ENCODE results near the gene DPEP2.
A peak's percentile ranks its signal among the peaks of the same experiment; 100 is the strongest.
"Not testable (repeated sequence)": the region's sequence is repeated elsewhere in the genome, so short reads cannot be mapped to it uniquely, and the experiment has no call there.

DPEP2 gene

DNA sequence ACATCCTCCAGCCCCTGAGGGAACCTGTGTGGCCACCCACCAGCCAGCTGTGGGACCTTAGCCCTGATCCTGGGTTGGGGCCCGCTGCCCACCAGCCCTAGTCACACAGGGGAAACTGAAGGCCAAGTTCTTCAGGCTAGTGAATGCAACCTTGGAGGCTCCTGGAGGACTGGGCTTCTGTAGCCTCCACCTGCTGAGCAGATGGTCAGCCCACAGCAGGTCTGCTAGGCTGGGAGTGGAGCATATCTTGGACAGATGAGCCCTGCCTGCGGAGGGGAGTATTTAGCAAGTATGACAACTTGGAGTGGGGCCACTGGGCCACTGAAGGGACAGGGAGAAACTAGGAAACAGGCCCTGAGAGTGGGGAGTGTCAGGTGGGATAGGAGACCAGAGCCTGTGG, 23.1 kb downstream of the DPEP2 start:
- no peak overlapping the region for H3K27ac Mint-ChIP-seq
- no peaks in the 10 kb centered on the region for H3K4me1 Mint-ChIP-seq (ENCODE audit: low read depth)
- no peak overlapping the region for H3K4me3 Mint-ChIP-seq
- no peak for DNase-seq (ENCODE audit: low spot score)
- no peaks in the 10 kb centered on the region for H3K36me3 Mint-ChIP-seq (ENCODE audit: low read depth)
- H3K9me3 Mint-ChIP-seq: no peaks in the 10 kb centered on the region
- peaks cover 2% of the 10 kb centered on the region for H3K27me3 Mint-ChIP-seq (ENCODE audit: low read depth)

DNA sequence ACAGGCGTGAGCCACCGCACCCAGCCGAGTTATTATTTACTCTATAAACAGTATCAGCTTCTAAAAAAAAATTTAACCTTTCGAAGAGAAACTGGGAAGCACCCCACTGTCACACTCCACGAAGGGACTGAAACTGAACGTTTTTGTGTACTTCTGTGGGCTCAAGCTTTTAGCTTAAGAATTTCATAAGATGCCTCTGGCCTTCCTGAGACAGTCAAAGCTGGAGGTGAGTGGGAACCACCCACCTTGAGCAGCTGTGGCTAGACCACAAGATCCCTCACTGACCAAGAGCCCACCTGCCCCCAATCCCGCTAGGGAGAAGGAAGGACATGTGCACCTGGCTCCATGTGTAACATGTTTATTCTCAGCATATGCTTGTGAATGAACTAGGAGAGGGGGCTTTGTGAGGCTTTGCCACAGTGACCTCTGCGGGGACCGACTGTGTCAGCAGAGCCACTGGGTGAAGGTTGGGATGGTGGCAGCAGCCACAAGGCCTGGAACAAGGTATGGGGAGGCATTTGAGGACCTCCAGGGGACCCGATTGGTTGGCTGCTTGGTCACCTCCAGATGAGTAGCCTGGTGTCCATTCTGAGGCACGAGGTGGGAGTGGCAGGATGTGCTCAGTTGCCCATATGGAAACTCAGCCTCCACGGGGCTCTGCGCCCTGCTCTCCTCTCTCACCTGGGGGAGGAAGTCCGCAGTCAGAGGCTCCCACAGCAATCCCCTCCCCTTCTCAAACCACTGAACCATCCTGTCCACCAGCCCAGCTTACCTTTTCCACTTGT, 23.8 kb downstream of the DPEP2 start:
- no peaks in the 10 kb centered on the region for H3K36me3 Mint-ChIP-seq (ENCODE audit: low read depth)
- H3K27ac Mint-ChIP-seq: no peak overlapping the region
- no peaks in the 10 kb centered on the region for H3K4me1 Mint-ChIP-seq (ENCODE audit: low read depth)
- no peak overlapping the region for H3K4me3 Mint-ChIP-seq
- H3K9me3 Mint-ChIP-seq: no peaks in the 10 kb centered on the region
- DNase-seq (ENCODE audit: low spot score): no peak
- H3K27me3 Mint-ChIP-seq (ENCODE audit: low read depth): peaks cover 2% of the 10 kb centered on the region

DNA sequence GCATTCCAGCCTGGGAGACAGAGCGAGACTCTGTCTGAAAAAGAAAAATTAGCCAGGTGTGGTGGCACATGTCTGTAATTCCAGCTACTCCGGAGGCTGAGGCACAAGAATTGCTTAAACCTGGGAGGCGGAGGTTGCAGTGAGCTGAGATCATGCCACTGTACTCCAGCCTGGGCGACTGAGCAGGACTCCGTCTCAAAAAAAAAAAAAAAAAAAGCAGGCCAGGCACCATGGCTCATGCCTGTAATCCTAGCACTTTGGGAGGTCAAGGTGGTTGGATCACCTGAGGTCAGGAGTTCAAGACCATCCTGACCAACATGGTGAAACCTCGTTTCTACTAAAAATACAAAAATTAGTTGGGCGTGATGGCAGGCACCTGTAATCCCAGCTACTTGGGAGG, 27.0 kb downstream of the DPEP2 start:
- DNase-seq (ENCODE audit: low spot score); H3K27ac Mint-ChIP-seq; H3K27me3 Mint-ChIP-seq (ENCODE audit: low read depth); H3K4me3 Mint-ChIP-seq; H3K4me1 Mint-ChIP-seq (ENCODE audit: low read depth); H3K36me3 Mint-ChIP-seq (ENCODE audit: low read depth); H3K9me3 Mint-ChIP-seq: not testable (repeated sequence)

GRCh38 chr16:67971111-67971510, 28.2 kb downstream of the DPEP2 start:
- Mint-ChIP-seq H3K36me3 (ENCODE audit: low read depth) (no peaks in the 10 kb centered on the region), H3K4me3 (peak overlapping the region; percentile 26), H3K4me1 (ENCODE audit: low read depth) (peaks cover 15% of the 10 kb centered on the region), H3K27ac (no peak overlapping the region), H3K9me3 (no peaks in the 10 kb centered on the region), H3K27me3 (ENCODE audit: low read depth) (peaks cover 2% of the 10 kb centered on the region)
- DNase-seq (ENCODE audit: low spot score): no peak

GRCh38 chr16:67969254-67970039, 29.8 kb downstream of the DPEP2 start:
- peak overlapping the region; percentile 91 for H3K4me3 Mint-ChIP-seq
- no peaks in the 10 kb centered on the region for H3K9me3 Mint-ChIP-seq
- peaks cover 3% of the 10 kb centered on the region for H3K36me3 Mint-ChIP-seq (ENCODE audit: low read depth)
- H3K4me1 Mint-ChIP-seq (ENCODE audit: low read depth): peaks cover 19% of the 10 kb centered on the region
- DNase-seq (ENCODE audit: low spot score): no peak
- H3K27ac Mint-ChIP-seq: peak overlapping the region; percentile 97
- peaks cover 1% of the 10 kb centered on the region for H3K27me3 Mint-ChIP-seq (ENCODE audit: low read depth)

DNA sequence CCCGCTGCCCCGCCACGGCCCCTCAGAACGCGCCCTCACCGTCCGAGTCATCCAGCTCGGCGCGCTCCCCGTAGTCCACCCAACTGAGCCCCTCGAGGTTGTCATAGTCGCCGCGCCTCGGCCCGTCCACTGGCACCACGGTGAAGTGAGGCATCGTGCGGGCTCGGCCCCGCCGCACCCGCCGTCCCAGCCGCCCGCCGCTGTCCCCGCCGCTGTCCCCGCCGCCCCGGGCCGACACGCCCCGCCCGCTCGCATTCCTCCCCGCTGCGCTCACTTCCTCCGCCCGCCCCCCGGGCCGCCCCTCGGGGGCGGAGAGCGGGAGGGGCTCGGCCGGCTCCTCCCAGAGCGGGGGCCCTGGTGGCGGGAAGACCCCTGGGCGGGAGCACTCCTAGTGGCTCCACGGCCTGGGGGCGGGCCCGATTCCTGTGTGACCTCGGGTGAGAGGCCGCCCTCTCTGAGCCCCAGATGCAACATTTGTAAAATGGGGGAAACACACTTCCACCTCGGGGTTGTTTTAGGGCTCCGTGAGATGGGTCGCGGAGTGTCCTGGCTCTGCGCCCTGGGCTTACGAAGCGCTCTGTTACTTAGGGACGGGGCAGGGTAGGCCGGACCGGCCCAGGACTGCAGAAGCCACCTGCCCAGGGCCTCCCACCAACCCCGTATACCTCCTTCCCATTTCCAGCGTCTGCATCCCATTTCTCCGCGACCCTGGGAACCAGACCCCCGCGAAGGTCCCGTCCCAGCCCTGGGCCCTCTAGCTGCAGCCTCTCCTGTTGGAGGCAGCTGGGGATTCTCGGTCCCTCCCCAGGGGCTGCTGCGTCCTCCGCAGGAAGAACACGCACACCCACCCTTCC, 30.7 kb downstream of the DPEP2 start, which contains the start of gene SLC12A4:
SLC12A4 (minus strand) TSS at position 238 of the 854 bp plus-strand sequence; CDS start at position 154, 84 bp downstream.
- H3K36me3 Mint-ChIP-seq (ENCODE audit: low read depth): peaks cover 3% of the 10 kb centered on the region
- H3K9me3 Mint-ChIP-seq: no peaks in the 10 kb centered on the region
- H3K27ac Mint-ChIP-seq: peak within 1 kb of the TSS; percentile 97

GRCh38 chr16:67967958-67968399, 31.3 kb downstream of the DPEP2 start:
- Mint-ChIP-seq H3K36me3 (ENCODE audit: low read depth) (peaks cover 3% of the 10 kb centered on the region), H3K9me3 (no peaks in the 10 kb centered on the region), H3K27me3 (ENCODE audit: low read depth) (no peaks in the 10 kb centered on the region), H3K4me3 (peak overlapping the region; percentile 99), H3K4me1 (ENCODE audit: low read depth) (peaks cover 19% of the 10 kb centered on the region), H3K27ac (peak overlapping the region; percentile 97)
- DNase-seq (ENCODE audit: low spot score): peak; percentile 38

More for the DNA sequence above, 30.7 kb downstream of the DPEP2 start, which contains the start of gene SLC12A4:
- Mint-ChIP-seq H3K4me3 (peak within 1 kb of the TSS; percentile 99), H3K4me1 (ENCODE audit: low read depth) (peaks cover 19% of the 10 kb centered on the region), H3K27me3 (ENCODE audit: low read depth) (no peaks in the 10 kb centered on the region)
- DNase-seq (ENCODE audit: low spot score): peak; percentile 92

GRCh38 chr16:67967183-67967957, 31.9 kb downstream of the DPEP2 start:
- no peaks in the 10 kb centered on the region for H3K9me3 Mint-ChIP-seq
- H3K4me3 Mint-ChIP-seq: peak overlapping the region; percentile 99
- H3K27me3 Mint-ChIP-seq (ENCODE audit: low read depth): no peaks in the 10 kb centered on the region
- H3K27ac Mint-ChIP-seq: peak overlapping the region; percentile 97
- peaks cover 6% of the 10 kb centered on the region for H3K36me3 Mint-ChIP-seq (ENCODE audit: low read depth)
- DNase-seq (ENCODE audit: low spot score): peak; percentile 21
- H3K4me1 Mint-ChIP-seq (ENCODE audit: low read depth): peaks cover 19% of the 10 kb centered on the region

DNA sequence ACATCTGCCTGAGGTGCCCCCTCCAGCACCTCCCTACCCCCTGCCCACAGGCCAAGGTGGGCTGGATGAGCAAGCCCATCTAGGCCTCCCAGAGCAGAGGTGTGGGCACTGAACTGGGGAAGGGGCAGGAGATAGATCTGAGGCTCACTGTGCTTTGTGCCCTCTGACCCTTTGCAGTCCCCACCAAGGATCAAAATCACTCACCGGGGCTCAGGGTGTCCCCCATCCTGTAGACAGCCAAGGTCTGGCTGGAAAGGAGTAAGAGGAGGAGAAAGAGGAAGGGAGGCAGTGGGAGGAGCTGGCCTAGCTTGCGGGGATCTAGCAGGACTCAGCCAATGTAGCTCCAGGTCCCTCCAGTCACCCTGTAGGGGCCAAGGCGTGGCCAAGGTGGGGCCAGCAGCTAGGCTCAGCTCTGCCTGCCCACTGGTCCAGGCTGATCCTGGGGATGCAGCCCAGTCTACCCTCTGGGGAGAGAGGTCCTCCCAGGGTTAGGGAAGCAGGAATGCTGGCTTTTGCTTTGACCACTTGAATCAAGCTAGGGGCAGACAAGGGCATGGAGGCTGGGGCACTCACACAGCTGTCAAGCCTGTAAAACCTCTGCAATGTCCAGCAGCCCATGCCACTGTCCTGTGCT, 32.6 kb downstream of the DPEP2 start:
- no peak for DNase-seq (ENCODE audit: low spot score)
- H3K4me3 Mint-ChIP-seq: peak overlapping the region; percentile 99
- no peaks in the 10 kb centered on the region for H3K27me3 Mint-ChIP-seq (ENCODE audit: low read depth)
- H3K27ac Mint-ChIP-seq: peak overlapping the region; percentile 97
- no peaks in the 10 kb centered on the region for H3K9me3 Mint-ChIP-seq
- peaks cover 19% of the 10 kb centered on the region for H3K4me1 Mint-ChIP-seq (ENCODE audit: low read depth)
- peaks cover 12% of the 10 kb centered on the region for H3K36me3 Mint-ChIP-seq (ENCODE audit: low read depth)

DNA sequence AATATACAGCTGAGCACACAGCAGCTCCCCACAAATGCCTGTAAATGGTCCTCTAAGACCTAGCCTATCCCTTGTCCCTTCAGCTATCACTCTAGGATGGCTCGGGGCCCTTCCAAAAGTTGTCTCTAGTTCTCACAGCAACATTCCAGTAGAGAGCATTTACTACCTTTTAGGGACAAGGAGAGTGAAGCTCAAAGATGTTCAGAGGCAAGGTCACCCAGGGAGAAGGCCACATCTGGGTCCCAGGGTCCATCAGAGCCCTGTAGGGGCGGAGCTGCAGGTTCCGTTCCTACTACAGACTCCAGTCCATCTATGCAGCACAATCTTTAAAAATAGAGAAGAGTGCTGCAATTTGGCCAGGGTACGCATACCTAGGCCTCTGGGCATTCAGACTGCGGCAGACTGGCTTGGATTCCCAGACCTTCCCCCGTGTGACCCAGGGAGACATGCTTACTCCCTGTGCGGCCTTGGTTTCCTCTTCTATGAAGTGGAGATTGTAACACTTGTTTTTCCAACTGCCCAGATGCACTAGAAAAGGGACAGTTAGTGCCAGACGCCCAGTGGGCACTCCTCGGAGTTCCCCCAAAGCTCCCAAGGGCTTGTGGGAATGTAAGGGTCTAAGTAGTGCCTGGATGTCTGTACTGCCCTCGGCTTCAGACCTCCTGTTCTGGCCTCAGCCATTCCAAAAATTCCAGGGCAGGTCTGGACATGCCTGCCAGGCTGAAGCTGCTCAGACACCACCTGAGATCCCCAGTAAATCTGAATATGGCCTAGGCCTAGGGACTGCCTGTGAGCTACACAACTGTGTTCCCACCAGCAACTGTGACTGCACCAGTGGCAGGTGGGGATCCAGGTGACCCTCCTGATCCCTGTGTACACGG, 33.4 kb downstream of the DPEP2 start:
- H3K27ac Mint-ChIP-seq: no peak overlapping the region
- H3K36me3 Mint-ChIP-seq (ENCODE audit: low read depth): peaks cover 13% of the 10 kb centered on the region
- peak overlapping the region; percentile 49 for H3K4me3 Mint-ChIP-seq
- H3K4me1 Mint-ChIP-seq (ENCODE audit: low read depth): peaks cover 19% of the 10 kb centered on the region
- H3K9me3 Mint-ChIP-seq: no peaks in the 10 kb centered on the region
- DNase-seq (ENCODE audit: low spot score): no peak
- no peaks in the 10 kb centered on the region for H3K27me3 Mint-ChIP-seq (ENCODE audit: low read depth)

GRCh38 chr16:67964477-67965131, 34.7 kb downstream of the DPEP2 start:
- Mint-ChIP-seq H3K27ac (no peak overlapping the region), H3K9me3 (no peaks in the 10 kb centered on the region), H3K27me3 (ENCODE audit: low read depth) (no peaks in the 10 kb centered on the region), H3K4me1 (ENCODE audit: low read depth) (peaks cover 16% of the 10 kb centered on the region), H3K4me3 (no peak overlapping the region), H3K36me3 (ENCODE audit: low read depth) (peaks cover 16% of the 10 kb centered on the region)
- no peak for DNase-seq (ENCODE audit: low spot score)

Measured in T-helper 2 cell treated with Interferon-gamma antibody and Interleukin-4, amounts not matched to agents 5 μg/mL and 100 μg/mL, for 36 hours (primary cell).